Omental fat pad (tissue), 4 donors: ENCODE results near the gene ZNF691. TPM values are rescaled to one million over a fixed set of nuclear protein-coding genes. Genes with fewer than 3 reads are reported as not detected.

Experiments
- ATAC-seq: fragments of 150-250 bp; one replicate; pipeline ENCODE4 v1.9.1; 2016; ENCODE audit warnings: mild to moderate bottlenecking, moderate library complexity; ENCODE audit not compliant: low FRiP score
- DNase-seq: peaks from one replicate; pipeline ENCODE4 v3.0.0-alpha.2; 2019; ENCODE audit warnings: low spot score
- total RNA-seq, 4 donors: library from RNA; depleted of rRNA; stranded (reverse); fragments of >200 nt; gene quantifications; one replicate each; pipeline ENCODE4 v1.1.0, GENCODE V29; 2016
- TF ChIP-seq, protein P1 (sequence below), 3 donors: fragments of 450-650 bp; IDR thresholded peaks; one replicate each; pipeline ENCODE4 v1.5.1; 2016 to 2017; ENCODE audit warnings: antibody characterized with exemption in 3 of 3, mild to moderate bottlenecking in 3 of 3, moderate library complexity in 2 of 3

ZNF691 gene
- total RNA-seq, 4 donors from 2014 or later = 6.2 to 11.2 (median 8.8) TPM

DNA sequence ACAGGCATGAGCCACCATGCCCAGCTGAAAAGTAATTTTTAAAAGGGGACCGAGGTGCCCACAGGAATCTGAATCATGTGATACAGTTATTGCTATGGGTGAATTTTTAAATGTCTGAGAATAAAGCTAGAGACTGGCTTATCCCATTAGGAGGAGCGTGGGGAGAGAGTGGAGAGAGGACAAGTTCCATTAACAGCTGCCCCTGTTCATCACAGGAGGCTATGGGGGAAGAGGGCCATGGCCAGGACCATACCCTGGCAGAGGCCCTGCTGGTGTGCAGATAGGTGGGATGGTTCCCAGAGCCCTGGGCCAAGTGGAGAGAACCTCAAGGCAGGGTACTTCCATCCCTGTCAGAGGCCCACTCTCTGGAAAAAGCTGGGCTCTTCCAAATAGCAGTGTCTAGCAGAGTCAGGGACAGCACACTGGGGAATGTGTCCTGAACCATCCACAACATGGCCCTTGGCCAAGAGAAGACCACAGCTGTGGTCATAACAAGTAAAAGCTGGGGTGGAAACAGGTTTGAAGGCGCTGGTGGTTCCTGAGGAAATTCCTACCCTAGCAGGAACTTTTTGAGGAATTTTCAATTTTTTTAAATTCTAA is 13.7 kb upstream of the ZNF691 start:
- DNase-seq (no peak), ATAC-seq (no peak)
- TF ChIP-seq, protein P1, sequence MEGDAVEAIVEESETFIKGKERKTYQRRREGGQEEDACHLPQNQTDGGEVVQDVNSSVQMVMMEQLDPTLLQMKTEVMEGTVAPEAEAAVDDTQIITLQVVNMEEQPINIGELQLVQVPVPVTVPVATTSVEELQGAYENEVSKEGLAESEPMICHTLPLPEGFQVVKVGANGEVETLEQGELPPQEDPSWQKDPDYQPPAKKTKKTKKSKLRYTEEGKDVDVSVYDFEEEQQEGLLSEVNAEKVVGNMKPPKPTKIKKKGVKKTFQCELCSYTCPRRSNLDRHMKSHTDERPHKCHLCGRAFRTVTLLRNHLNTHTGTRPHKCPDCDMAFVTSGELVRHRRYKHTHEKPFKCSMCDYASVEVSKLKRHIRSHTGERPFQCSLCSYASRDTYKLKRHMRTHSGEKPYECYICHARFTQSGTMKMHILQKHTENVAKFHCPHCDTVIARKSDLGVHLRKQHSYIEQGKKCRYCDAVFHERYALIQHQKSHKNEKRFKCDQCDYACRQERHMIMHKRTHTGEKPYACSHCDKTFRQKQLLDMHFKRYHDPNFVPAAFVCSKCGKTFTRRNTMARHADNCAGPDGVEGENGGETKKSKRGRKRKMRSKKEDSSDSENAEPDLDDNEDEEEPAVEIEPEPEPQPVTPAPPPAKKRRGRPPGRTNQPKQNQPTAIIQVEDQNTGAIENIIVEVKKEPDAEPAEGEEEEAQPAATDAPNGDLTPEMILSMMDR (IDR thresholded peaks at IDR 0.05) = no peak

DNA sequence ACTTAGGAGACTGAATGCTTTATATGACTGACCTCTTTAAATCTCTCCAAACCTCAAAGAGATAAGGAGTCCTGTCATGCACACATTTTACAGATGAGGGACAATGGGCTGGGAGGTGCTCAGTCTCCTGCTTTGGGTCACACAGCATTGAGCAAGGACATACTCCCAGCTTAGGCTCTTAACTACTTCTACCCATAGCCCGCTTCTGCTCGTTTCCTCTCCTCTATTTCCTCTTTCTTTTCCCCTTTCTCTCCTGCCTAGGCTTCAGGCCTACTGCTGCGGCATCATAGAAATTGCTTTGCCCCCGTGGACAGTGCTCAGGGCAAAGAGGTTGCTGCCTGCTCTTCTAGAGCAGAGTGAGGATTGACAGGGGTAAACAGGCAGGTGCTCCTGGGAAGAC is 12.4 kb upstream of the ZNF691 start:
- no peak for ATAC-seq
- TF ChIP-seq, protein P1 (IDR thresholded peaks at IDR 0.05) = no peak
- DNase-seq = no peak

DNA sequence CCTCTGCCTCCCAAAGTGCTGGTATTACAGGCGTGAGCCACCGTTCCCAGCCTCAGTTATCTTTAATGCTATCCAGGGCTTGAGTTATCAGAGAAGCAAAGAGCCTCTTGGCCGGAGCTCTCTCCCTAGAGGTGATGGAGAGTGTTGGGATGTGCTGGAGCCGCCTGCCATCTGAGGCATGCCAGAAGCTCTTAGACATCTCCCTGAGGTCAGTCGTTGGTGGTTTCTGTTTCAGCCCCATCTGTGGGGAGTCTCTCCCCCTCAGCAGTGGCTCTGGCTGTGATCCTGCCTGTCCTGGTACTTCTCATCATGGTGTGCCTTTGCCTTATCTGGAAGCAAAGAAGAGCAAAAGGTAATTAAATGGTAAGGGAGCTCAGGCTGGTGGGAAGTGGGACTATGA is 11.6 kb upstream of the ZNF691 start:
- DNase-seq (no peak), ATAC-seq (no peak)
- TF ChIP-seq, protein P1 (IDR thresholded peaks at IDR 0.05) = no peak

DNA sequence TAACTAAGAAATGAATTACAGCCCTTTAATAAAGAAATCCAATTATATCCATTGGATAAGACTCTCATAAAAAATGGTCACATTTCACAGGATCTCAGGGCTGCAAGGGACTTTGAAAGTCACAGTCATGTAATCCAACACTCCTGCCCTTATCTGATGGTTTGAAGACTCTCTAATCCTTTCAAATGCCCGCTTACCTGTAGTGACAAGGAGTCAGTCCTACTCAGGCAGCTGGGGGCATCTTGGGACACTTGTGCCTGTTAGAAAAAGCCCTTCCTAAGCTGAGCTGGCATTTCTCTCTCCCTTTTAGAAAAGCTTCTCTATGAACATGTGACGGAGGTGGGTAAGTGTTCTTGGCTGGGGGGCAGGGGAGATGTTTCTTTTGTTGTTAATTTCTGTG is 11.0 kb upstream of the ZNF691 start:
- TF ChIP-seq, protein P1 (IDR thresholded peaks at IDR 0.05) = no peak
- ATAC-seq (no peak), DNase-seq (no peak)

DNA sequence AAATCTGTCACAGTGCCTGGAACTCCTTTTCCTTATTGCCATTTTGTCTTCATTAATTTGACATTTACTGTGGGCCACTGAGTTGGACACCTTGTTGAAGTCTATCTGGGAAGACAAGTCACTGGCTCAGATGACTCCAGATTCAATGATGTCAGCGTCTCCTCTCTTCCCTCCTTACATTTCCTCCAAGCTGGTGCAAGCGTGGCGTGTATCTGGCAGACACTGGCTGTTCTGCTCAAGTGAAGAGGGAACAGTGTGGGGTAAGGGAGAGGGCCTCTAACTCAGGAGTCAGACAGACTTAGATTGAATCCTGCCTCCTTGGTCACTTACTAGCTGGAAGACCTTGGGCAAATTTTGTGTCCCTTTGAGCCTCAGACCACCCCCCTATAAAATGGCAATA is 8.7 kb upstream of the ZNF691 start:
- DNase-seq (no peak), ATAC-seq (no peak)
- TF ChIP-seq, protein P1 (IDR thresholded peaks at IDR 0.05) = no peak

DNA sequence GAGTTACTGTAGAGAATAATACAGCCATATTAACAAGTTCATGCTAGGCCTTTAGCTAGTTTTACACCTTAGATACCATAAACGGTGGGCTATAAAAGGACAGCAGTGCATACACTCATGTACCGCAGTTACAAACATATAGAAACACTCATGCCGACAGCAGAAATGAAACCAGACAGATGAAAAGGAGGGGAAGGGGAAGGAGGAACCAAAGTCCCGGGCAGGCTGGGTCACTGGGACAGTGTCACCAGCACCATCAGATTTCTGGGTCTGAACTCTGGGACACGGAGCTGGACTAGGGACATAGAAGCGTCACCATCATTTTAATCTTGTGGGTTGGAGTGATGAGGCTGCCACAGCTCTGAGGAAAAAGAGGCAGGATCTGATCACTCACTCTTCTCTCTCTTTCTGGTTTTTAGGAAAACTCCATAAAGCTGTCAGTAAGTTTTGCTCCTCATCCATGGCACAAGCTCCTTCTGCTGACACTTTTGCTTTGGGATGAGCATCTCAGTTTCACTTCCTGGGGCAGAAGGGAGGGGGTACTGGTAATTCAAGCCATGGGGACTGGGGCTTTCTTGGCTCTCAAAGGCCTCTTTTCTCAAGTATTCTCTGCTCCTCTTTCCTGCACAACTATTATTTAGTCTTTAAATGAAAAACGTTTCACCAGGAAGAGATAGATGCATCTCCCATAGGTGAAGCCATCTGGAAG is 7.8 kb upstream of the ZNF691 start:
- ATAC-seq = no peak
- no peak for DNase-seq
- TF ChIP-seq, protein P1 (IDR thresholded peaks at IDR 0.05) = no peak

DNA sequence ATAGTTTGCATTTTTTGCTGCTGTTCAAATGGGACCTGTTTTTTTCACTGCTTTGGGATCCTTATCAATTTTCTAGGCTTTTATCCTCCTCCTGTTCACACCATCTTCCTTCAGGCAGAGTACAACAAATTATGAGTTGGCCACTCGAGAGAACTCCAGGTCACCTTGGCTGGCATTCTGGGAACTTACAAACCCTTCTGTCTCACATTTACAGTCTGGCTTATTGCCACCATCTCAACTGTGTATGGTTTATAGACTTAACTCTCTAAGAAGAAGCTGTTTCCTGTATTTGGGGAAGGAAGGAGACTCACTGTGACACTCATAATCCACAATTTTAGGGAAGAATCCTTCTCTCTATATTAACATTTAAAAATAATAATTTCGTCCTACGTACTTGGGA is 5.4 kb upstream of the ZNF691 start:
- ATAC-seq (no peak), DNase-seq (no peak)
- TF ChIP-seq, protein P1 (IDR thresholded peaks at IDR 0.05) = no peak
